ENCODE results near the gene PTPRJ.

The PTPRJ gene

GRCh38 chr11:48216510-48216909 lies 236.2 kb downstream of the PTPRJ start, which contains the start of gene OR4B1:
Gene OR4B1, plus strand, starts transcription at chr11:48216810. Its CDS starts 0 bp downstream, at chr11:48216810.
- DNase-seq, result no peak

Measured in amygdala (tissue), 56 donors.